WTC11 (cell line): ENCODE results near the gene EDEM2. TPM values are rescaled to one million over a fixed set of nuclear protein-coding genes. Genes with fewer than 3 reads are reported as not detected.

Source experiments
- ATAC-seq: fragments of 200-7000 bp; cut with Tn5 transposase; 2 replicates; pipeline ENCODE4 v1.10.0; 2021; ENCODE audit warnings: mild to moderate bottlenecking, moderate library complexity
- CTCF ChIA-PET: fragments of 300-600 bp; sonication (Branson Sonifier 250); formaldehyde crosslinking; loops from one replicate; lab custom pipeline; 2021; ENCODE audit warnings: antibody characterized with exemption; lab: Charles Lee
- POLR2A ChIA-PET: fragments of 350-600 bp; sonication (Branson Sonifier 250); formaldehyde crosslinking; loops from one replicate; lab custom pipeline; 2021; ENCODE audit warnings: antibody characterized with exemption; lab: Charles Lee
- DNase-seq: peaks from one replicate; pipeline ENCODE4 v3.0.0; 2021; ENCODE audit warnings: low spot score
- H3K27ac Mint-ChIP-seq: 2 replicates; pipeline ENCODE4 v1.8.0; 2021; ENCODE audit warnings: mixed read lengths
- H3K27me3 Mint-ChIP-seq: 2 replicates; pipeline ENCODE4 v1.8.0; 2021; ENCODE audit warnings: low read depth, mild to moderate bottlenecking, moderate library complexity, mixed read lengths
- H3K36me3 Mint-ChIP-seq: 2 replicates; pipeline ENCODE4 v1.8.0; 2021; ENCODE audit warnings: mixed read lengths
- H3K4me1 Mint-ChIP-seq: 2 replicates; pipeline ENCODE4 v1.8.0; 2022; ENCODE audit warnings: mixed read lengths
- H3K4me3 Mint-ChIP-seq: 2 replicates; pipeline ENCODE4 v1.8.0; 2021; ENCODE audit warnings: mild to moderate bottlenecking, moderate library complexity, mixed read lengths
- H3K9me3 Mint-ChIP-seq: 2 replicates; pipeline ENCODE4 v1.8.0; 2021; ENCODE audit warnings: mixed read lengths
- ESRRA ChIP-seq: sonication (generic); formaldehyde crosslinking; IDR thresholded peaks from 2 replicates; pipeline ENCODE4 v1.8.1; 2022; ENCODE audit warnings: mild to moderate bottlenecking, missing genetic modification reagents, borderline replicate concordance
- ETV6 ChIP-seq: sonication (generic); formaldehyde crosslinking; IDR thresholded peaks from 2 replicates; pipeline ENCODE4 v1.8.1; 2022; ENCODE audit warnings: mild to moderate bottlenecking, missing genetic modification reagents
- GRHL2 ChIP-seq: fragments of 250-450 bp; sonication (Bioruptor Pico); IDR thresholded peaks from 2 replicates; pipeline ENCODE4 v1.8.0; 2022; ENCODE audit warnings: mild to moderate bottlenecking, moderate library complexity; ENCODE audit not compliant: insufficient replicate concordance, severe bottlenecking
- MYBL2 ChIP-seq: sonication (generic); formaldehyde crosslinking; IDR thresholded peaks from 2 replicates; pipeline ENCODE4 v1.8.1; 2023; ENCODE audit warnings: mild to moderate bottlenecking, moderate library complexity, missing genetic modification reagents
- NFYB ChIP-seq: sonication (generic); formaldehyde crosslinking; conservative IDR thresholded peaks from 2 replicates; pipeline ENCODE4 v1.8.0; 2022; ENCODE audit warnings: low read depth, missing genetic modification reagents
- RELA ChIP-seq: sonication (generic); formaldehyde crosslinking; IDR thresholded peaks from 2 replicates; pipeline ENCODE4 v1.8.1; 2022; ENCODE audit warnings: missing genetic modification reagents, mild to moderate bottlenecking, borderline replicate concordance
- SMAD3 ChIP-seq: sonication (generic); formaldehyde crosslinking; IDR thresholded peaks from 2 replicates; pipeline ENCODE4 v1.8.0; 2022; ENCODE audit warnings: missing genetic modification reagents, mild to moderate bottlenecking, borderline replicate concordance
- SOX15 ChIP-seq: fragments of 250-450 bp; sonication (Bioruptor Pico); IDR thresholded peaks from 2 replicates; pipeline ENCODE4 v1.9.0; 2021; ENCODE audit warnings: mild to moderate bottlenecking
- TCF7 ChIP-seq: sonication (generic); formaldehyde crosslinking; IDR thresholded peaks from 2 replicates; pipeline ENCODE4 v1.8.0; 2022; ENCODE audit warnings: mild to moderate bottlenecking, low read depth, missing genetic modification reagents, moderate library complexity
- TEAD1 ChIP-seq: sonication (generic); formaldehyde crosslinking; IDR thresholded peaks from 2 replicates; pipeline ENCODE4 v1.8.0; 2022; ENCODE audit warnings: mild to moderate bottlenecking, missing genetic modification reagents
- ZNF121 ChIP-seq: sonication (generic); formaldehyde crosslinking; IDR thresholded peaks from 2 replicates; pipeline ENCODE4 v1.8.0; 2023; ENCODE audit warnings: missing genetic modification reagents
- ZNF138 ChIP-seq: sonication (generic); formaldehyde crosslinking; conservative IDR thresholded peaks from 2 replicates; pipeline ENCODE4 v1.8.1; 2022; ENCODE audit warnings: mild to moderate bottlenecking, moderate library complexity, missing genetic modification reagents
- ZNF219 ChIP-seq: sonication (generic); formaldehyde crosslinking; IDR thresholded peaks from 2 replicates; pipeline ENCODE4 v1.8.0; 2023; ENCODE audit warnings: missing genetic modification reagents, mild to moderate bottlenecking, borderline replicate concordance
- total RNA-seq: library from RNA; stranded (reverse); gene quantifications from 3 replicates; pipeline ENCODE4 v1.2.3, GENCODE V29; 2021
- TF ChIP-seq, protein P1 (sequence below): fragments of 250-450 bp; sonication (Bioruptor Pico); IDR thresholded peaks from 2 replicates; pipeline ENCODE4 v1.9.0; 2021; ENCODE audit warnings: mild to moderate bottlenecking, borderline replicate concordance
- TF ChIP-seq, protein P2 (sequence below): sonication (generic); formaldehyde crosslinking; IDR thresholded peaks from 2 replicates; pipeline ENCODE4 v1.8.0; 2022; ENCODE audit warnings: mild to moderate bottlenecking, missing genetic modification reagents
- TF ChIP-seq, protein P3 (sequence below): sonication (generic); formaldehyde crosslinking; IDR thresholded peaks from 2 replicates; pipeline ENCODE4 v1.8.0; 2022; ENCODE audit warnings: mild to moderate bottlenecking, missing genetic modification reagents
- TF ChIP-seq, protein P4 (sequence below): fragments of 250-450 bp; sonication (Bioruptor Pico); IDR thresholded peaks from 2 replicates; pipeline ENCODE4 v1.8.0; 2021; ENCODE audit warnings: mild to moderate bottlenecking
- TF ChIP-seq, protein P5 (sequence below): fragments of 200-600 bp; IDR thresholded peaks from 2 replicates; pipeline ENCODE4 v1.8.0; 2022; ENCODE audit warnings: antibody characterized with exemption
- TF ChIP-seq, protein P6 (sequence below): sonication (generic); formaldehyde crosslinking; IDR thresholded peaks from 2 replicates; pipeline ENCODE4 v1.8.1; 2022; ENCODE audit warnings: low read depth, missing genetic modification reagents, borderline replicate concordance
- TF ChIP-seq, protein P7 (sequence below): sonication (generic); formaldehyde crosslinking; IDR thresholded peaks from 2 replicates; pipeline ENCODE4 v1.8.1; 2022; ENCODE audit warnings: mild to moderate bottlenecking, missing genetic modification reagents, moderate library complexity, borderline replicate concordance

EDEM2 gene
- total RNA-seq, 1 experiment from 2014 or later = 22.7 TPM

DNA sequence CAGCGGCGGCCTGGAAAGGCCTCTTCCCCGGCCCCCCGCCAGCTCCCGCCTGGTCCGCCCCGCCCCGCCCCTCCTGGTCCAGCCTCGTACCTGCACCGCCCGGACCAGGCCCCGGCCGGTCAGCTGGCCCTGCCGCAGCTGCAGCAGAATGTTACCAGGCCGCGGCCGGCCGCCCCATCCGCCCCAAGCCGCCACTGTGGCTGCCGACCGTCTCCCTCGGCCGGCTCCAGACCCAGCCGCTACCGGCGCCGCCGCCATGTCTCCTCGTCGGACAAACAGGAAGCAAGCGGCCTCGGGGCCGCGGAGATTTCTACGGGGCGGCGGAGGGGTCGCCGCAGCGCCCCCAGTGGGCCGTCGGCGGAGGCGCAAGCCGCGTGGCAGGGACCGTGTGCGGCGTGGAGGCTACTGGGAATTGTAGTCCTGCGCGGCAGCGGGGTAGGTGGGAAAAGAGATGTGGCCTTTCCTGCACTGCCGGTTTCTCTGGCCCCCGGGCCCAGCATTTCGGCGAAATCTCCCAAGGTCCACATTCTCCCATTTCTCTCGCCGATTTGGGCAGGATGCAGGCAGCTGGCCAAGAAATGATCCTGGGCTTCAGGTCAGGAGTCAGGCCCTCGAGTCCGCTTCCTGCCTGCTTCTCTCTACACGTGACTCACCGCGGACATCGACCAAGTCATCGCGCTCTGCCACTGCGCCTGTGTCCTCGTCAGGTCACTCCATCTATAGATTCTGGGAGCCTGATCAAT is 54.4 kb downstream of the EDEM2 start, which contains the start of gene TRPC4AP (continued):
- TF ChIP-seq, protein P1, sequence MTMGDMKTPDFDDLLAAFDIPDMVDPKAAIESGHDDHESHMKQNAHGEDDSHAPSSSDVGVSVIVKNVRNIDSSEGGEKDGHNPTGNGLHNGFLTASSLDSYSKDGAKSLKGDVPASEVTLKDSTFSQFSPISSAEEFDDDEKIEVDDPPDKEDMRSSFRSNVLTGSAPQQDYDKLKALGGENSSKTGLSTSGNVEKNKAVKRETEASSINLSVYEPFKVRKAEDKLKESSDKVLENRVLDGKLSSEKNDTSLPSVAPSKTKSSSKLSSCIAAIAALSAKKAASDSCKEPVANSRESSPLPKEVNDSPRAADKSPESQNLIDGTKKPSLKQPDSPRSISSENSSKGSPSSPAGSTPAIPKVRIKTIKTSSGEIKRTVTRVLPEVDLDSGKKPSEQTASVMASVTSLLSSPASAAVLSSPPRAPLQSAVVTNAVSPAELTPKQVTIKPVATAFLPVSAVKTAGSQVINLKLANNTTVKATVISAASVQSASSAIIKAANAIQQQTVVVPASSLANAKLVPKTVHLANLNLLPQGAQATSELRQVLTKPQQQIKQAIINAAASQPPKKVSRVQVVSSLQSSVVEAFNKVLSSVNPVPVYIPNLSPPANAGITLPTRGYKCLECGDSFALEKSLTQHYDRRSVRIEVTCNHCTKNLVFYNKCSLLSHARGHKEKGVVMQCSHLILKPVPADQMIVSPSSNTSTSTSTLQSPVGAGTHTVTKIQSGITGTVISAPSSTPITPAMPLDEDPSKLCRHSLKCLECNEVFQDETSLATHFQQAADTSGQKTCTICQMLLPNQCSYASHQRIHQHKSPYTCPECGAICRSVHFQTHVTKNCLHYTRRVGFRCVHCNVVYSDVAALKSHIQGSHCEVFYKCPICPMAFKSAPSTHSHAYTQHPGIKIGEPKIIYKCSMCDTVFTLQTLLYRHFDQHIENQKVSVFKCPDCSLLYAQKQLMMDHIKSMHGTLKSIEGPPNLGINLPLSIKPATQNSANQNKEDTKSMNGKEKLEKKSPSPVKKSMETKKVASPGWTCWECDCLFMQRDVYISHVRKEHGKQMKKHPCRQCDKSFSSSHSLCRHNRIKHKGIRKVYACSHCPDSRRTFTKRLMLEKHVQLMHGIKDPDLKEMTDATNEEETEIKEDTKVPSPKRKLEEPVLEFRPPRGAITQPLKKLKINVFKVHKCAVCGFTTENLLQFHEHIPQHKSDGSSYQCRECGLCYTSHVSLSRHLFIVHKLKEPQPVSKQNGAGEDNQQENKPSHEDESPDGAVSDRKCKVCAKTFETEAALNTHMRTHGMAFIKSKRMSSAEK (CRISPR knock-in tag) = no peak
- TF ChIP-seq, protein P2, sequence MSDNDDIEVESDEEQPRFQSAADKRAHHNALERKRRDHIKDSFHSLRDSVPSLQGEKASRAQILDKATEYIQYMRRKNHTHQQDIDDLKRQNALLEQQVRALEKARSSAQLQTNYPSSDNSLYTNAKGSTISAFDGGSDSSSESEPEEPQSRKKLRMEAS (CRISPR knock-in tag) = peak; percentile 95
- TF ChIP-seq, protein P3, sequence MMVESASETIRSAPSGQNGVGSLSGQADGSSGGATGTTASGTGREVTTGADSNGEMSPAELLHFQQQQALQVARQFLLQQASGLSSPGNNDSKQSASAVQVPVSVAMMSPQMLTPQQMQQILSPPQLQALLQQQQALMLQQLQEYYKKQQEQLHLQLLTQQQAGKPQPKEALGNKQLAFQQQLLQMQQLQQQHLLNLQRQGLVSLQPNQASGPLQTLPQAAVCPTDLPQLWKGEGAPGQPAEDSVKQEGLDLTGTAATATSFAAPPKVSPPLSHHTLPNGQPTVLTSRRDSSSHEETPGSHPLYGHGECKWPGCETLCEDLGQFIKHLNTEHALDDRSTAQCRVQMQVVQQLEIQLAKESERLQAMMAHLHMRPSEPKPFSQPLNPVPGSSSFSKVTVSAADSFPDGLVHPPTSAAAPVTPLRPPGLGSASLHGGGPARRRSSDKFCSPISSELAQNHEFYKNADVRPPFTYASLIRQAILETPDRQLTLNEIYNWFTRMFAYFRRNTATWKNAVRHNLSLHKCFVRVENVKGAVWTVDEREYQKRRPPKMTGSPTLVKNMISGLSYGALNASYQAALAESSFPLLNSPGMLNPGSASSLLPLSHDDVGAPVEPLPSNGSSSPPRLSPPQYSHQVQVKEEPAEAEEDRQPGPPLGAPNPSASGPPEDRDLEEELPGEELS (CRISPR knock-in tag) = peak; percentile 41; the same call in 1 of the 2 replicates
- TF ChIP-seq, protein P4, sequence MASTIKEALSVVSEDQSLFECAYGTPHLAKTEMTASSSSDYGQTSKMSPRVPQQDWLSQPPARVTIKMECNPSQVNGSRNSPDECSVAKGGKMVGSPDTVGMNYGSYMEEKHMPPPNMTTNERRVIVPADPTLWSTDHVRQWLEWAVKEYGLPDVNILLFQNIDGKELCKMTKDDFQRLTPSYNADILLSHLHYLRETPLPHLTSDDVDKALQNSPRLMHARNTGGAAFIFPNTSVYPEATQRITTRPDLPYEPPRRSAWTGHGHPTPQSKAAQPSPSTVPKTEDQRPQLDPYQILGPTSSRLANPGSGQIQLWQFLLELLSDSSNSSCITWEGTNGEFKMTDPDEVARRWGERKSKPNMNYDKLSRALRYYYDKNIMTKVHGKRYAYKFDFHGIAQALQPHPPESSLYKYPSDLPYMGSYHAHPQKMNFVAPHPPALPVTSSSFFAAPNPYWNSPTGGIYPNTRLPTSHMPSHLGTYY (CRISPR knock-in tag) = no peak
- TF ChIP-seq RELA (CRISPR knock-in tag) (peak; percentile 87; the same call in 1 of the 2 replicates), ETV6 (CRISPR knock-in tag) (peak; percentile 57; the same call in 1 of the 2 replicates), SMAD3 (CRISPR knock-in tag) (no peak), TCF7 (CRISPR knock-in tag) (0 out of 2 replicates have a peak, but pooled peaks have one; percentile 47), MYBL2 (CRISPR knock-in tag) (peak; percentile 70; the same call in 1 of the 2 replicates)
- TF ChIP-seq, protein P5, sequence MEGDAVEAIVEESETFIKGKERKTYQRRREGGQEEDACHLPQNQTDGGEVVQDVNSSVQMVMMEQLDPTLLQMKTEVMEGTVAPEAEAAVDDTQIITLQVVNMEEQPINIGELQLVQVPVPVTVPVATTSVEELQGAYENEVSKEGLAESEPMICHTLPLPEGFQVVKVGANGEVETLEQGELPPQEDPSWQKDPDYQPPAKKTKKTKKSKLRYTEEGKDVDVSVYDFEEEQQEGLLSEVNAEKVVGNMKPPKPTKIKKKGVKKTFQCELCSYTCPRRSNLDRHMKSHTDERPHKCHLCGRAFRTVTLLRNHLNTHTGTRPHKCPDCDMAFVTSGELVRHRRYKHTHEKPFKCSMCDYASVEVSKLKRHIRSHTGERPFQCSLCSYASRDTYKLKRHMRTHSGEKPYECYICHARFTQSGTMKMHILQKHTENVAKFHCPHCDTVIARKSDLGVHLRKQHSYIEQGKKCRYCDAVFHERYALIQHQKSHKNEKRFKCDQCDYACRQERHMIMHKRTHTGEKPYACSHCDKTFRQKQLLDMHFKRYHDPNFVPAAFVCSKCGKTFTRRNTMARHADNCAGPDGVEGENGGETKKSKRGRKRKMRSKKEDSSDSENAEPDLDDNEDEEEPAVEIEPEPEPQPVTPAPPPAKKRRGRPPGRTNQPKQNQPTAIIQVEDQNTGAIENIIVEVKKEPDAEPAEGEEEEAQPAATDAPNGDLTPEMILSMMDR = peak; percentile 93

DNA sequence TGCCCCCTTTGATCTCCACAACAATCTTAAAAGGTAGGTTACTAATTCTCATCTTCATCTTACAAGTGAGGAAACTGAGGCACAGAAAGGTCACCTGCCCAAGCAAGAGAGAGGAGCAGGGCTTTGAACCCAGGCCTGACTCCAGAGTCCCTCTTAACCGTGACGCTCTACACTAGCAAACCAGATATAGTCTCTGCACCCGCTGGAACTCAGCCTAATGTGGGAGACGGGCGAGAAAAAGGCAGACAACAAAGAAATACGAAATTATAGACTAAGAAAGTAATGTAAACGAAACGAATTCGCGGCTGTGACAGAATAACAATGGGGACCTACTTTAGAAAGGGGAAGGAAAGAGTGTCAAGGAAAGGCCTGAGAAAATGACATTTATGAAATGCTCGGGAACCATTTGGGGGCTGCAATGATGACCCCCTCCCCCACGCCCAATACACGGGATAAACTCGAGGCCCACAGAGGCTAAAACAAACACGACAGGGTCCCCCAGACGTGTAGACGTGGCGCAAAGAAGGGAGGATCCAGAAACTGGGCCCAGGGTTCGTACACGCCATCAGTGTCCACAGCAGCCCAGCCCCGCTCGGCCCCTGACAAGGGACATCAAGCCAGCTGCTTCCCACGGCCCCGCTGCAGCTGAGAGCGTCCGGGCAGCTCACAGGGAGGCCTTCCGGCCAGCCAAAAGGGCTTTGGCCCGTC is 55.2 kb downstream of the EDEM2 start:
- Mint-ChIP-seq H3K4me1 (peaks cover 31% of the 10 kb centered on the region), H3K4me3 (peak overlapping the region; percentile 89), H3K36me3 (peaks cover 8% of the 10 kb centered on the region), H3K27me3 (peaks cover 8% of the 10 kb centered on the region; the same call in 1 of the 2 replicates), H3K9me3 (no peaks in the 10 kb centered on the region), H3K27ac (peak overlapping the region; percentile 86)
- ChIA-PET CTCF (interaction anchor here (0.6 to 1.4 kb wide), 15 partner anchors 12 to 363 kb away, joined by 3 to 4 read pairs (median 3); partner anchors contain the start of gene EDEM2), POLR2A (interaction anchor here (0.6 to 1.1 kb wide), 3 partner anchors 40 to 178 kb away, joined by 3 to 11 read pairs (median 4); partner anchors contain the start of gene EDEM2)
- ATAC-seq (no peak; the same call in 1 of the 2 replicates), DNase-seq (no peak)
- TF ChIP-seq TEAD1 (CRISPR knock-in tag) (no peak), SMAD3 (CRISPR knock-in tag) (no peak), ZNF138 (no peak), ZNF219 (CRISPR knock-in tag) (no peak), NFYB (no peak), ESRRA (CRISPR knock-in tag) (no peak), GRHL2 (CRISPR knock-in tag) (no peak), SOX15 (CRISPR knock-in tag) (no peak), ZNF121 (CRISPR knock-in tag) (peak; percentile 98)
- TF ChIP-seq, protein P6, sequence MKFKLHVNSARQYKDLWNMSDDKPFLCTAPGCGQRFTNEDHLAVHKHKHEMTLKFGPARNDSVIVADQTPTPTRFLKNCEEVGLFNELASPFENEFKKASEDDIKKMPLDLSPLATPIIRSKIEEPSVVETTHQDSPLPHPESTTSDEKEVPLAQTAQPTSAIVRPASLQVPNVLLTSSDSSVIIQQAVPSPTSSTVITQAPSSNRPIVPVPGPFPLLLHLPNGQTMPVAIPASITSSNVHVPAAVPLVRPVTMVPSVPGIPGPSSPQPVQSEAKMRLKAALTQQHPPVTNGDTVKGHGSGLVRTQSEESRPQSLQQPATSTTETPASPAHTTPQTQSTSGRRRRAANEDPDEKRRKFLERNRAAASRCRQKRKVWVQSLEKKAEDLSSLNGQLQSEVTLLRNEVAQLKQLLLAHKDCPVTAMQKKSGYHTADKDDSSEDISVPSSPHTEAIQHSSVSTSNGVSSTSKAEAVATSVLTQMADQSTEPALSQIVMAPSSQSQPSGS (CRISPR knock-in tag) = no peak
- TF ChIP-seq, protein P7, sequence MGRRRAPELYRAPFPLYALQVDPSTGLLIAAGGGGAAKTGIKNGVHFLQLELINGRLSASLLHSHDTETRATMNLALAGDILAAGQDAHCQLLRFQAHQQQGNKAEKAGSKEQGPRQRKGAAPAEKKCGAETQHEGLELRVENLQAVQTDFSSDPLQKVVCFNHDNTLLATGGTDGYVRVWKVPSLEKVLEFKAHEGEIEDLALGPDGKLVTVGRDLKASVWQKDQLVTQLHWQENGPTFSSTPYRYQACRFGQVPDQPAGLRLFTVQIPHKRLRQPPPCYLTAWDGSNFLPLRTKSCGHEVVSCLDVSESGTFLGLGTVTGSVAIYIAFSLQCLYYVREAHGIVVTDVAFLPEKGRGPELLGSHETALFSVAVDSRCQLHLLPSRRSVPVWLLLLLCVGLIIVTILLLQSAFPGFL (CRISPR knock-in tag) = 0 out of 2 replicates have a peak, but pooled peaks have one; percentile 28
